H1 (cell line): ENCODE results near the gene NBL1. TPM values are rescaled to one million over a fixed set of nuclear protein-coding genes. Genes with fewer than 3 reads are reported as not detected.

Experiments used
- CTCF ChIA-PET: fragments of 300-600 bp; sonication (Branson Sonifier 250); formaldehyde crosslinking; loops from one replicate; lab custom pipeline; 2021; ENCODE audit not compliant: partially characterized antibody; lab: Charles Lee
- POLR2A ChIA-PET: fragments of 300-600 bp; sonication (Branson Sonifier 250); formaldehyde crosslinking; loops from one replicate; lab custom pipeline; 2021; ENCODE audit warnings: inconsistent platforms; ENCODE audit not compliant: partially characterized antibody; lab: Charles Lee
- DNase-seq, 2 experiments: peaks; one replicate each; pipeline versions ENCODE4 v3.0.0 to v3.0.0-alpha.2; 2010 to 2022; ENCODE audit warnings: low spot score in 2 of 2, low read depth in 1 of 2, mixed read lengths in 1 of 2
- FAIRE-seq: peaks from 2 replicates; lab custom pipeline; 2011; peaks lifted over from hg19 to GRCh38; lab: Jason Lieb, UNC
- H2AFZ ChIP-seq: 2 replicates; pipeline ENCODE4 v1.8.1; 2012; ENCODE audit warnings: low read length, inconsistent platforms
- H2AK5ac ChIP-seq: 2 replicates; pipeline ENCODE4 v1.6.1; 2013; ENCODE audit warnings: low read depth, low read length
- H2BK120ac ChIP-seq: replicated peaks from 2 replicates; pipeline ENCODE3; 2013; ENCODE audit warnings: low read depth, low read length, inconsistent platforms
- H2BK12ac ChIP-seq: 2 replicates; pipeline ENCODE4 v1.6.1; 2013; ENCODE audit warnings: low read depth, low read length
- H2BK15ac ChIP-seq: 2 replicates; pipeline ENCODE4 v1.6.1; 2013; ENCODE audit warnings: low read length
- H2BK20ac ChIP-seq: 2 replicates; pipeline ENCODE4 v1.6.1; 2013; ENCODE audit warnings: low read length
- H2BK5ac ChIP-seq: 2 replicates; pipeline ENCODE4 v1.6.1; 2013; ENCODE audit warnings: low read depth, low read length
- H3K14ac ChIP-seq: 2 replicates; pipeline ENCODE4 v1.6.1; 2013; ENCODE audit warnings: inconsistent platforms; ENCODE audit not compliant: insufficient read length
- H3K18ac ChIP-seq: 2 replicates; pipeline ENCODE4 v1.6.1; 2013; ENCODE audit warnings: low read length; ENCODE audit errors: extremely low read depth
- H3K23ac ChIP-seq: 2 replicates; pipeline ENCODE4 v1.6.1; 2013; ENCODE audit warnings: inconsistent platforms; ENCODE audit not compliant: insufficient read length
- H3K23me2 ChIP-seq: 2 replicates; pipeline ENCODE4 v1.6.1; 2013; ENCODE audit warnings: low read depth, low read length
- H3K27ac ChIP-seq: 2 replicates; pipeline ENCODE4 v1.6.1; 2011; ENCODE audit warnings: low read depth, low read length, inconsistent platforms
- H3K27me3 ChIP-seq, 4 experiments: replicated peaks in 1 of 4; 1 replicate in 1 of 4; 2 replicates in 3 of 4; pipeline versions ENCODE4 v1.6.1 to v1.8.1; 2011 to 2013; ENCODE audit warnings: low read length in 3 of 4, mild to moderate bottlenecking in 3 of 4, inconsistent platforms in 2 of 4, mixed read lengths in 2 of 4, moderate library complexity in 1 of 4; ENCODE audit not compliant: control insufficient read depth in 3 of 4, insufficient read depth in 3 of 4; ENCODE audit errors: extremely low read depth in 1 of 4
- H3K36me3 ChIP-seq, 4 experiments: 2 replicates each; pipeline versions ENCODE4 v1.6.1 to v1.8.1; 2011 to 2013; ENCODE audit warnings: mild to moderate bottlenecking in 4 of 4, low read length in 3 of 4, moderate library complexity in 2 of 4, control low read depth in 1 of 4, inconsistent platforms in 1 of 4; ENCODE audit not compliant: insufficient read depth in 4 of 4, control insufficient read depth in 2 of 4
- H3K4ac ChIP-seq: replicated peaks from 2 replicates; pipeline ENCODE3; 2013; ENCODE audit warnings: low read length, low read depth, mixed read lengths, inconsistent platforms; ENCODE audit not compliant: insufficient read length
- H3K4me1 ChIP-seq, 4 experiments: replicated peaks in 1 of 4; 1 replicate in 1 of 4; 2 replicates in 3 of 4; pipeline versions ENCODE4 v1.6.1 to v1.8.1; 2011 to 2013; ENCODE audit warnings: low read length in 3 of 4, inconsistent platforms in 2 of 4, mixed read lengths in 1 of 4; ENCODE audit not compliant: insufficient read depth in 4 of 4, control insufficient read depth in 3 of 4
- H3K4me2 ChIP-seq, 2 experiments: 2 replicates each; pipeline versions ENCODE4 v1.6.1 to v1.8.1; 2011 to 2013; ENCODE audit warnings: low read depth in 2 of 2, low read length in 2 of 2, control low read depth in 1 of 2, inconsistent platforms in 1 of 2, mild to moderate bottlenecking in 1 of 2; ENCODE audit not compliant: insufficient read depth in 1 of 2
- H3K4me3 ChIP-seq, 4 experiments: fragments of 200-600, 300-600 bp in 1 of 4; sonication (generic), shearing (Covaris generic), sonication (Bioruptor Twin) in 1 of 4; 2 replicates each; pipeline versions ENCODE4 v1.5.1 to v1.8.1; 2011 to 2016; ENCODE audit warnings: low read length in 4 of 4, low read depth in 3 of 4, control low read depth in 2 of 4, inconsistent platforms in 2 of 4, mild to moderate bottlenecking in 2 of 4, mixed read lengths in 1 of 4, moderate library complexity in 1 of 4; ENCODE audit not compliant: insufficient read depth in 2 of 4; ENCODE audit errors: extremely low read depth in 1 of 4
- H3K56ac ChIP-seq: replicated peaks from 2 replicates; pipeline ENCODE3; 2013; ENCODE audit warnings: low read depth, mild to moderate bottlenecking, mixed read lengths, low read length, inconsistent platforms; ENCODE audit not compliant: insufficient read length
- H3K79me1 ChIP-seq: 2 replicates; pipeline ENCODE4 v1.6.1; 2013; ENCODE audit warnings: low read depth, low read length, control low read depth
- H3K79me2 ChIP-seq, 2 experiments: 2 replicates each; pipeline versions ENCODE4 v1.6.1 to v1.8.1; 2012 to 2013; ENCODE audit warnings: low read length in 2 of 2, mild to moderate bottlenecking in 2 of 2, inconsistent platforms in 1 of 2; ENCODE audit not compliant: insufficient read depth in 2 of 2, control insufficient read depth in 1 of 2
- H3K9ac ChIP-seq, 4 experiments: replicated peaks in 1 of 4; 1 replicate in 1 of 4; 2 replicates in 3 of 4; pipeline versions ENCODE4 v1.6.1 to v1.8.1; 2011 to 2013; ENCODE audit warnings: low read depth in 3 of 4, low read length in 3 of 4, control low read depth in 2 of 4, mild to moderate bottlenecking in 2 of 4, moderate library complexity in 2 of 4, inconsistent platforms in 1 of 4; ENCODE audit errors: extremely low read depth in 1 of 4
- H3K9me3 ChIP-seq, 2 experiments: 2 replicates each; pipeline versions ENCODE4 v1.6.1 to v1.8.1; 2012 to 2013; ENCODE audit warnings: mild to moderate bottlenecking in 2 of 2, moderate library complexity in 2 of 2, control low read depth in 1 of 2, inconsistent platforms in 1 of 2, low read depth in 1 of 2, low read length in 1 of 2, mixed read lengths in 1 of 2; ENCODE audit not compliant: insufficient read depth in 2 of 2
- H4K20me1 ChIP-seq, 2 experiments: replicated peaks in 1 of 2; 2 replicates each; pipeline versions ENCODE3 to v1.8.1; 2011 to 2013; ENCODE audit warnings: inconsistent platforms in 2 of 2, low read length in 2 of 2, mild to moderate bottlenecking in 1 of 2; ENCODE audit not compliant: insufficient read depth in 2 of 2, control insufficient read depth in 1 of 2
- H4K5ac ChIP-seq: 2 replicates; pipeline ENCODE4 v1.6.1; 2013; ENCODE audit warnings: low read length, low read depth, mixed read lengths, inconsistent platforms; ENCODE audit not compliant: insufficient read length
- H4K8ac ChIP-seq: 2 replicates; pipeline ENCODE4 v1.8.0; 2013; ENCODE audit warnings: mild to moderate bottlenecking, moderate library complexity, low read length, inconsistent platforms; ENCODE audit not compliant: insufficient read depth; ENCODE audit errors: extremely low read depth
- H4K91ac ChIP-seq: replicated peaks from 2 replicates; pipeline ENCODE3; 2013; ENCODE audit warnings: low read length, mixed read lengths, inconsistent platforms; ENCODE audit not compliant: insufficient read length
- CHD1 ChIP-seq: IDR thresholded peaks from 2 replicates; pipeline ENCODE4 v1.6.1; 2012; ENCODE audit warnings: low read depth, low read length, improper control_type of control experiment
- HDAC2 ChIP-seq, 2 experiments: fragments of 300-600 bp in 1 of 2; sonication (generic) in 1 of 2; IDR thresholded peaks; 2 replicates each; pipeline ENCODE4 v1.6.1; 2011 to 2012; ENCODE audit warnings: low read depth in 2 of 2, low read length in 2 of 2, mild to moderate bottlenecking in 2 of 2, moderate library complexity in 2 of 2, borderline replicate concordance in 1 of 2, inconsistent platforms in 1 of 2
- MAFK ChIP-seq: IDR thresholded peaks from 2 replicates; pipeline ENCODE4 v1.6.1; 2012; ENCODE audit warnings: low read depth, mild to moderate bottlenecking, improper control_type of control experiment, low read length
- PHF8 ChIP-seq: fragments of 200-600 bp; sonication (generic); conservative IDR thresholded peaks from 2 replicates; pipeline ENCODE4 v1.7.1; 2012; ENCODE audit warnings: low read depth, mild to moderate bottlenecking, inconsistent platforms, low read length, moderate library complexity
- RAD21 ChIP-seq, 2 experiments: IDR thresholded peaks in 1 of 2; conservative IDR thresholded peaks in 1 of 2; 2 replicates each; pipeline ENCODE4 v1.6.1; 2011; ENCODE audit warnings: low read depth in 2 of 2, low read length in 2 of 2, improper control_type of control experiment in 1 of 2, inconsistent platforms in 1 of 2, mild to moderate bottlenecking in 1 of 2, moderate library complexity in 1 of 2
- WGBS, 2 experiments: shearing (Covaris generic) in 1 of 2; methylation state at CpG; one replicate each; pipeline versions ENCODE4 v1.1.6 to v1.1.7; 2013 to 2015; ENCODE audit warnings: low lambda C conversion rate in 2 of 2, mixed read lengths in 2 of 2, inconsistent platforms in 1 of 2, low coverage in 1 of 2, missing lambda C conversion rate in 1 of 2; ENCODE audit not compliant: insufficient replicate concordance in 2 of 2, insufficient coverage in 1 of 2, insufficient read length in 1 of 2; ENCODE audit errors: extremely low coverage in 1 of 2, missing lambda C conversion rate in 1 of 2; 5-methylcytosine and 5-hydroxymethylcytosine counted together
- polyA plus RNA-seq, 7 experiments: library from polyadenylated mRNA; depleted of rRNA in 3 of 7; stranded (reverse) in 5 of 7; unstranded in 2 of 7; fragments of >200 nt in 5 of 7; fragments of 200-250 nt in 2 of 7; gene quantifications; 1 replicate in 5 of 7; 2 replicates in 1 of 7; 4 replicates in 1 of 7; pipeline versions ENCODE4 v1.2.1 to v1.2.3, GENCODE V29; 2011 to 2013; ENCODE audit warnings: missing spikeins in 2 of 7, mixed read lengths in 2 of 7
- total RNA-seq: library from RNA; stranded (reverse); fragmentation: NEBNext Ultra II Directional; extraction: Animal tissue kit (Norgen Biotek cat#: 25700); gene quantifications from 2 replicates; pipeline ENCODE4 v1.2.1, GENCODE V29; 2021

NBL1 gene
- total and polyA plus RNA-seq, 2 of the 8 experiments (the other 6 are each of a cell fraction or from before 2014, with no cell fraction given) = 8.7 to 9.7 TPM

GRCh38 chr1:19636065-19636464, 8.0 kb upstream of the NBL1 start:
- H3K27me3 ChIP-seq = 0 out of 7 replicates have a peak, but pooled peaks cover 0 to under 1% (median 0%) of the 10 kb centered on the region in 4 experiments
- no peaks in the 10 kb centered on the region for H3K79me2 ChIP-seq
- H4K8ac ChIP-seq = no peak overlapping the region
- H2AFZ ChIP-seq = no peak overlapping the region
- no peaks in the 10 kb centered on the region for H3K36me3 ChIP-seq
- no peak overlapping the region for H3K14ac ChIP-seq
- H2BK15ac ChIP-seq = no peak overlapping the region
- no peak overlapping the region for H3K23ac ChIP-seq
- no peak overlapping the region for H2AK5ac ChIP-seq
- no peaks in the 10 kb centered on the region for H3K79me1 ChIP-seq
- no peak overlapping the region for H4K5ac ChIP-seq
- no peak overlapping the region for H2BK12ac ChIP-seq
- H2BK5ac ChIP-seq = no peak overlapping the region
- no peak overlapping the region for H3K18ac ChIP-seq
- no peak overlapping the region for H2BK120ac ChIP-seq
- H3K27ac ChIP-seq = no peak overlapping the region
- no peak overlapping the region for H4K91ac ChIP-seq
- no peak for FAIRE-seq
- ChIA-PET CTCF (interaction anchor here (1.0 to 1.6 kb wide), 4 partner anchors 12 to 18 kb away, joined by 3 to 4 read pairs (median 4); no protein-coding TSS in a partner anchor), POLR2A (no interaction called here)
- WGBS, 2 experiments = 75% methylated on average over 5 of the region's 5 CpGs; no CpG with 5 or more reads in 1 of the 2 experiments
- peaks cover 0 to under 1% of the 10 kb centered on the region in 2 experiments for H4K20me1 ChIP-seq
- no peak for DNase-seq
- H3K56ac ChIP-seq = no peak overlapping the region
- peaks cover 4 to 5% (median 5%) of the 10 kb centered on the region in 4 experiments for H3K4me1 ChIP-seq
- H3K4me3 ChIP-seq = no peak overlapping the region
- H3K4ac ChIP-seq = no peak overlapping the region
- H2BK20ac ChIP-seq = no peak overlapping the region
- H3K23me2 ChIP-seq = no peaks in the 10 kb centered on the region
- H3K4me2 ChIP-seq = no peak overlapping the region
- no peak overlapping the region for H3K9ac ChIP-seq
- H3K9me3 ChIP-seq = no peaks in the 10 kb centered on the region
- TF ChIP-seq MAFK (no peak), HDAC2 (IDR thresholded peaks at IDR 0.05; ENCODE audit: borderline replicate concordance in 1 of 2, low read depth in 2 of 2, low read length in 2 of 2) (no peak), CHD1 (no peak), RAD21 (IDR thresholded peaks at IDR 0.05 in 1 of 2, conservative IDR thresholded peaks at IDR 0.05 in 1 of 2; ENCODE audit: low read depth in 2 of 2, low read length in 2 of 2) (no peak), PHF8 (no peak)
- TF ChIP-seq, all 59 proteins: peak for 0
